ENCODE results near the gene LRP3.
A peak's percentile ranks its signal among the peaks of the same experiment; 100 is the strongest.
"Not testable (repeated sequence)": the region's sequence is repeated elsewhere in the genome, so short reads cannot be mapped to it uniquely, and the experiment has no call there.

The LRP3 gene

GRCh38 chr19:33217881-33218280 lies 23.8 kb downstream of the LRP3 start:
- DNase-seq (ENCODE audit: low read depth in 2 of 2) = no peak

GRCh38 chr19:33219261-33219815 lies 25.2 kb downstream of the LRP3 start:
- DNase-seq (ENCODE audit: low read depth in 2 of 2) = no peak

DNA sequence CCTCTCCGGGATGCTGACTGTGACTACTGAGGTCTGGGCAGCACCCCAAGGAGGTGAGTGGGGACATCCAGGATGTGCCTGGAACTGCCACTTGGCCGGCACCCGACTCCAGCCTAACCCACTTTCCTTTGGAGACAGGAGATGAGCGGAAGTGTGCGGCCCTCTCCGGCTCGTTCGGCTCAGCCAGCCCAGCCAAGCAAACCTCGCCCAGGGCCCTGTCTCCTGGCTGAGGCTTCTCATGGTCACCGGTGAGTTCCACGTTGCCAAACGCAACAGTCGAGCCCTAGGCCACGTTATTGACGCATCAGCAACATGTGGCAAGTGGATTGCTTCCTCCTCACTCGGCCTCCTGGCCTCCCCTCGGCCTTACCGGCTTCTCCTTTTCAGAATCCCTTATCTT lies 26.0 kb downstream of the LRP3 start:
- DNase-seq (ENCODE audit: low read depth in 2 of 2) = no peak

DNA sequence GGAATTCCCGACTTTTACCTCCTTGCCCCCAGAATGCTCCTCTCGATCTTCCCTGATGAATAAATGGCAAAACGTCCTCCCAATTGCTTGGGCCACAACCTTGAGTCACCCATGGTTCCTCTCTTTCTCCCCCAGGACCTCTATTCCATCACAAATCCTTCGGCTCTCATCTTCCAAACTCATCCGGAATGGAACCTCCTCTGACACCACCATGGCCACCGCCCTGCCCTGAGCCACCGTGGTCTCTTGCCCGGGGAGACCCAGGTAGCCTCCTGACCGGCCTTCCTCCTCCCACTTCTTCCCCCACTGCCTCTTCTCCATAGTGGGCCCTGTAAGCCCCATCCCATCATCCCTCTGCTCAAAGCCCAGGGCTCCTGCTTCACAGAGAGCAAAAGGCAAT lies 26.6 kb downstream of the LRP3 start:
- DNase-seq (ENCODE audit: low read depth in 2 of 2) = no peak

DNA sequence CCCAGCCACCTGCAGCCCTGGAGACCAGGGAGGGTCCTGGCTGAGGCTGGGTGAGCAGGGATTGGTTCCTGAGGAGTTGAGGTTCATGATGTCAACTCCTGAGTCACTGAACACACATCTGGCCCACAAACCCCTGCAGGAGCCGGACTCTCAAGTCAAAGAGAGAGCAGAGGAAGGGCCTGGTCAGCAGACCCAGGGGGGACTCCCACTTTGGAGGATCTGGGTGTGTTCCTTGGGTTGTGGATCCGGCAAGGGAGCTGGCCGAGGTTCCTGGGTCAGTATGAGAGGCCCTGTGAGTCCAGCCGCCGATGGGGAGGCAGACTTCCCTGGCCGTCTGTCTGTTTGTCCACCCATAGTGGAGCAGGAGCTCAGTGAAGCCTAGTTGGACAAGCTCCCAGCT lies 27.5 kb downstream of the LRP3 start:
- DNase-seq (ENCODE audit: low read depth in 2 of 2) = no peak

- DNase-seq (ENCODE audit: low read depth in 2 of 2) = not testable (repeated sequence)
Measured at GRCh38 chr19:33222255-33222654, 28.1 kb downstream of the LRP3 start.

GRCh38 chr19:33224694-33225457 lies 30.7 kb downstream of the LRP3 start:
- no peak for DNase-seq (ENCODE audit: low read depth in 2 of 2)

DNA sequence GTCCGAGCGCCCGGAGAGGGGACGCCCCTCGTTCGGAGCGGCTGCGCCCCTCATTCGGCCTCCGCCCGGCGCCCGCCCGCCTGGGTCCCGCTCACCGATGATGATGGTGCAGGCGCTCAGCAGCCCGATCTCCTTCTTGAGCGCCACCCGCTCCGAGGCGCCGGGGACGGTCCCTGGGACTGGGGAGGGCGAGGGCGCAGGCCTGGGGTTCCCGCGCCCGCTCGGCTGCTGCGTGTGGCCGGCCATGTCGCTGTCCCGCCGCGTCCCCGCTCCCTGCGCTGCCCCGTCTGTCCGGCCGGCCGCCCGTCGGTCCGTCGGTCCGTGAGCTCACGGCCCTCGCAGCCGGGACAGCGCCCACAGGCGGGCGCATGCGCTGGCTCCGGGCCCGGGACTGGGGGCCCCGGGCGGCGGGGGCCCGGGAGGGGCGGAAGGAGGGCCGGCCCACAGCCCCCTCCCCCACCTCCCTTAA lies 31.4 kb downstream of the LRP3 start, which contains the start of gene SLC7A10:
SLC7A10 (minus strand) TSS at position 393 of the 469 bp plus-strand sequence; CDS start at position 246, 147 bp downstream.
- DNase-seq (ENCODE audit: low read depth in 2 of 2) = no peak

DNA sequence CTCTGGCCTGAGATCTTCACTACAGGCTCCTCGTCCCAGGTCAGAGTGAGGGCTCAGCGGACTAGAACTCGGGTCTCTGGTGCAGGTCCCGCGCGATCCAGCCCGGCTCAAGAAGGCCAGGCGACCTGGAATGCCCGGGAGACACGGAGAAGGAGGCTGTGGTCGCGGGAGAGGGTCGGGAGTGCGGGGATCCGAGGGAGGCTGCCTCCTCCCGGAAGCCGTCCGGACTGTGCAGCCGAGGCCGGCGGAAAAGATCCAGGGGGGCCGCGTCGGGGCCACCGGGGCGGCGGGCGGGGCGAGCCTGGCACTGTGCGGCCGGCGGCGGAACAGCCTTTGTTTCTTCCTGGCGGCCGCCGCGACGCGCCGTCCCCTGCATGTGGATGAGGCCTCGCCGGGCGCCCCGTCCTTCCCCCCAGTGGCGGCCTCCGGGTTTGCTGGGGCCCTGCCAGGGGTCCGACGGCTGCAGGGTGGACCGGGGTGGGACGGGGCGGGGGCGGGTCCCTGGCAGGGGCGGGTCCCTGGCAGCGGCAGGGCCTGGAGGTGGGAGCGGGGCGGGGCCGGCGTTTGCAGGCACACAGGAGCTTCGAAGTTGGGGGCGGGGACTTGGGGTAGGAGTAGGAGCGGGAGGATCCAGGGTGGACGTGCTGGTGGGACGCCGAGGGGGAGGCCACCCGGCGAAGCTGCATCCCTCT lies 32.6 kb downstream of the LRP3 start:
- DNase-seq (ENCODE audit: low read depth in 2 of 2) = peak in 1 of 2 donors; percentile 14

- no peak for DNase-seq (ENCODE audit: low read depth in 2 of 2)
Measured at GRCh38 chr19:33227242-33227650, 33.1 kb downstream of the LRP3 start.

DNA sequence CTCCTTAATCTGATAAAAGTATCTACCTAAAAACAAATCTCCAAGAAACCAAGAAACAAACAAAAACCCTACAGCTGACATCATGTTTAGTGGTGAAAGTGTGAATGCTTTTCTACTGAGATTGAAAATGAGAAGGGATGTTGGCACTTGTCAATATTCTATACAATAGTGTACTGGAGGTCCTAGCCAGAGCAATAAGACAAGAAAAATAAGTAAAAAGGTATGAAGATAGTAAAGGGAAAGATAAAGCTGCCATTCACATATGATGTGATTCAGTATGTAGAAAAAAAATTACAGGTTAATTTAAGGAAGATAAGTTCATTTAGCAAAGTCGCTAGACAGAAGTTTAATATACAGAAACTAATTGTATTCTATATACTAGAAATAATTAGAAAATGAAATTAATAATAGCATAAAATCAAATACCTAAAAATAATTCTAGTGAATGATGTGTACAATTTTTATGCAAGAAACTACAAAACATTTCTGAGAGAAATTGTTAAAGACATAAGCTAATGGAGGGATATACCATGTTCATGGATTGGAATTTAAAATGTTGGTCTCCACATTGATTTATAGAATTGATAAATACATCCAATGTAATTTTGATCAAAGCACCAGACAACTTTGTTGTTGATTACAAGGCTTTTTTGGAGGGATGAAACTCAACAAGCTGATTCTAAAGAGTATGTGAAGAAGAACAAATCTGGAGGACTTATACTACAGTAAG lies 33.9 kb downstream of the LRP3 start:
- DNase-seq (ENCODE audit: low read depth in 2 of 2) = no peak

DNA sequence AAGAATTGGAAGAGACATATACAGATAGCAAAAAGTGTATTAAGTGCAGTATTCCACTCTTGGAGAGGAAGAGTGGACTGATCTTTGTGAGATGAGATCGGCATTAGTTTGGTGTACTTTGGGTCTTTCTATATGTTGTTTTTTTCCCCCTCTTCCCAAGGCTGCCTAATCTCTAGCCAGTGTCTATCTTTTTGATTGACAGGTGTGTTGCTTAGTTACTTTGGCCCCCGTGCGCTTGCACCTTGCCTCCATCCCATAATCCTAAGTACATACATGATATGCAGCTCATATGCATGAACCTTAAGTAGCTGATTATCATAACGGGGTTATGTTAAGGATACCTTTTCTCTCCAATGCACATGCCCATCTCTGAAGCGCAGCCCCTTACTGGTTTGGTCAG lies 35.8 kb downstream of the LRP3 start:
- DNase-seq (ENCODE audit: low read depth in 2 of 2) = no peak

DNA sequence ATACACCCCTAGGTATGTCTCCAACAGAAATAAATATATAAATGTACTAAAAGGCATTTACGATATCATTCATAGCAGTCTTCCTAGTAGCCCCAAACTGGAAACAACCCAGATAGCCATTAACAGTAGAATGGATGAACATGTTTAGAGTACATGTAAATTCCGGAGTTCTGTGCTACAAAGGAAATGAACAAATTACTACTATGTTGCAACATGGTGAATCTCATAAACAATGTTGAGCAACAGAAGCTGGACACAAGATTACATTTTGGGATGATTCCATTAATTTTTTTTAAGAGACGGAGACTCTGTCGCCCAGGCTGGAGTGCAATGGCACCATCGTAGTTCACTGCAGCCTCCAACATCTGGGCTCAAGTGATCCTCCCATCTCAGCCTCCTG lies 37.4 kb downstream of the LRP3 start:
- no peak for DNase-seq (ENCODE audit: low read depth in 2 of 2)

- no peak for DNase-seq (ENCODE audit: low read depth in 2 of 2)
Measured at GRCh38 chr19:33232656-33233055, 38.5 kb downstream of the LRP3 start.

DNA sequence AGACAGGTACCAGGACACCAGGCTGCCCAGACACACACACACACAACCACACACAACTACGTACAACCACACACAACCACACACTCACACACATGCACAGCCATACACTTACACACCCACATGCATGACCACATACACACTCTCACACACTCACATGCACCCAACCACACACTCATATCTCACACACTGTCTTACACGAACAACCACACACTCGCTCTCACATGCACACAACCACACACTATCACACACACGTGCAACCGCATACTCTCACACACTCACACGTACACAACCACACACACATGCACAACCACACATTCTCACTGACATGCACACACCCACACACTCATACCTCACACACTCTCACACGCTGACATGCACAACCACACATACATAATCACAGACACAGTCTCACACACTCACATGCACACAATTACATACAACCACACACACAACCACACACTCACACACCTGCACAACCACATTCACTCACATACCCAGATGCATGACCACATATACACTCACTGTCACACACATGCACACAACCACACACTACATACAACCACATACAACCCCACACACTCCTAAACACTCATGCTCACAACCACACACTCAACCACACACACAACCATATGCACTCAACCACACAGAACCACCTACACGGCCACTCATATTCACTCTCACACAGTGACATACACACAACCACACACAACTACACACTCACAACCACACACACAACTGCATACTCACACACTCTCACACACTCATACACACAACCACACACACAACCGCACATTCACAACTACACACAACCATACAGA lies 39.1 kb downstream of the LRP3 start:
- no peak for DNase-seq (ENCODE audit: low read depth in 2 of 2)

GRCh38 chr19:33234092-33234491 lies 40.0 kb downstream of the LRP3 start:
- DNase-seq (ENCODE audit: low read depth in 2 of 2) = no peak

DNA sequence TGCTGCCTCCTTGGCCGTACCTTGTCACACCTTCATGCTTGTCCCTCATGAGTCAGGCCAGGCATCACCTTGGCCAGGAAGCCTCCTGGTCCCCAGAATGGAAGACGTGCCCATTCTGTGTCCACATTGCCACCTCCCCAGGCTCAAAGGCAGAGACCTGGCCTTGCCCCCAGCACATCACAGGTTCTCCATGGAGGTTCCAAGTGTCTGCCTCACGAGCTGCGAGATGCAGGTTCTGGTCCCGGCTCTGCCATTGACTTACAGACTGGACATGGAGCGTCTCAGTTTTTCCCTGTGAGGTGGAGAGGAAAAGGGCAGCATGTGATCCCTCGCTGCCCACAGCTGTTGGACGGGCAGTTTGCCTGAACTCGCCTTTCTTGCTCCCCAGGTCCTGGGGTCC lies 40.6 kb downstream of the LRP3 start:
- DNase-seq (ENCODE audit: low read depth in 2 of 2) = no peak

- peak; percentile 79 to 82 for DNase-seq (ENCODE audit: low read depth in 2 of 2)
Measured at GRCh38 chr19:33235269-33235995, 41.3 kb downstream of the LRP3 start.

DNA sequence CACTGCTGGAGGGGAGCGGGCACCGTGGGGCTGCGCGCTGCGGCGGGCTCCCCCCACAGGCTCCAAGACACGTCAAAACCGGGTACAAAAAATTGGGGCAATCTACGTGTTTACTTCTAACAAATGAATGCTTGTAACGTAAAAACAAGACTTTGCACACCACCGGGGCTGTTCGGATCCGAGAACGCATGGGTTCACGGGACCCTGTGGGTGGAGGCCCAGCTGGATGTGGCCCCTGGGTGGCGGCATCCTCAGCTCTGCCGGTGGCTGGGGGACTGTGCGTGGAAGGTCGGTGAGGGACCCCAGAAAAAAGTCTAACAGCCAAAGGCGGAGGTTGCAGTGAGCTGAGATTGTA lies 41.8 kb downstream of the LRP3 start:
- no peak for DNase-seq (ENCODE audit: low read depth in 2 of 2)

GRCh38 chr19:33236696-33237390 lies 42.7 kb downstream of the LRP3 start:
- DNase-seq (ENCODE audit: low read depth in 2 of 2) = no peak
